G401 (cell line): ENCODE data around the gene ALOXE3. TPM values are rescaled to one million over a fixed set of nuclear protein-coding genes. Genes with fewer than 3 reads are reported as not detected.
"Not testable (repeated sequence)": the region's sequence is repeated elsewhere in the genome, so short reads cannot be mapped to it uniquely, and the experiment has no call there.

Source experiments
- DNase-seq: peaks from one replicate; pipeline ENCODE4 v3.0.0-alpha.2; 2015; ENCODE audit warnings: low spot score
- in situ Hi-C: cut with HindIII; loops from 2 replicates; pipeline ENCODE4 v1.10.0; 2016; ENCODE audit warnings: low sequenced_read_pairs, mixed read lengths
- total RNA-seq: library from RNA; depleted of rRNA; stranded (reverse); fragments of >200 nt; shearing (Covaris generic); gene quantifications from 2 replicates; pipeline ENCODE4 v1.2.3, GENCODE V29; 2014

ALOXE3 gene
- total RNA-seq, 1 experiment from 2014 or later = 0.85 TPM

DNA sequence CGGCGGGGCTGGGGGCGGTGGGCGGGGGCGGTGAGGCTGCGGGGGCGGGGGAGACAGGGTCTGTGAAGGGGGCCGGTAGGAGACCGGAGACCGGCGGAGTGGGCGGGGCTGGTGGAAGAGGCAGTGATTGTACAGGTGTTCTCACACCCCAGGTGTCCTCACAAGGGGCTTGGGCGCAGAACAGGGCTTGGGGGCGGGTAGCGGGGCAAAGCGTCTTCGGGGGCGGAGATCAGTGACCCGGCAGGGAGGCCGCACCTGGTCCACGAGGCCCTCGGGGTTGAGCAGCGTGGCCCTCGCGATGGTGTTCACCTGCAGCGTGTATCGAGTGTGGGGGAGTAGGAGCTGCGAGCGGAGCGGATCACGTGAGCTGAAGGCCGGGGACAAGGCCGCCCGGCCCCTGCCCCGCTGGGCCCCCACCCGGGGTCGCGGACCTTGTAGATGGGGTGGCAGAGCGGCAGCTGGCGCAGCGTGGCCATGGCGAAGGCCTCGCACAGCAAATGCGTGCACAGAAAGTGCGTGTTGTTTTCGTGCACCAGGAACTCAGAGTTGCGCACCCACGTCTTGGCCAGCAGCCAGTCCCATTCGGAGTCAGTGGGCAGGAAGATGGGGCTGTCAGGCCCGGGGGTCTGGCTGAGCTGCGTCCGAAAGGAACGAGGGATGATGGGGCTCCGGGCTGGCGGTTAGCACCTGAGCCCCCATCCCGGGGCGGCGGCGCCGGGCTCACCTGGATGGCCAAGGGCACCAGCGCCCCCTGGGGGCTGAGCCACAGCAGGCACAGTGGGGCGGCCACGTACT lies 8.5 kb downstream of the ALOXE3 start:
- in situ Hi-C loops = no loop called here
- DNase-seq = peak; percentile 56

DNA sequence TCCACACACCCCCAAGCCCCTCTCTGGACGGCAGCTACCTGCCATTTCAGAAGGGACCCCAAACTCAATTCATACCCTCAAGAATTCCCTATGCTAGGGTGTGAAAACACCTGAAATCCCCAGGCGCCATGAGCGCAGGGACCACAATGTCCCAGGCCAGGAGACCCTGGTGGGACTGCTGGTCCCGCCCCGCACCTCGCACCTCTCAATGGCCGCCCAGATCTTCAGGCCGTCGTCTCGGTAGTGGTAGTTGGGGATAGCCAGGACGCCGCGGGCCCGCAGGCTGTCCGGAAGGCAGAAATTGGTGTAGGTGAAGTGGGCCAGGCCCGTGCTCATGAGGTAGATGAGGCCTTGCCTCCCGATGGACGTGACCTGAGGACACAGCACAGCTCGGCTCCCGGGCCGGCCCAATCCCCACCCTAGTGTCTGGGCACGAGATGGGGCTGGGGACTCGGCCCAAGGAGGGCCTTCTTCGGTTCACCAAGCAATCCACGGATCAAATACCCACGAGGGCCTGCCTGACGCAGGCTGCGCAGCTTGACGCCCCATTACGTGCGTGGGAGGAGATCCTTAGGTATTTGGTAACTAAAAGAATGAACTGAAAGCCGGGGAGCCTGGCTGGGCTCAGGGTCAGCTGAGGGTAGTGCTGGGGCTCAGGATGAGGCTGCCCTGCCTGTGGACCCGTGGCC lies 9.2 kb downstream of the ALOXE3 start:
- DNase-seq = no peak
- in situ Hi-C loops = no loop called here

DNA sequence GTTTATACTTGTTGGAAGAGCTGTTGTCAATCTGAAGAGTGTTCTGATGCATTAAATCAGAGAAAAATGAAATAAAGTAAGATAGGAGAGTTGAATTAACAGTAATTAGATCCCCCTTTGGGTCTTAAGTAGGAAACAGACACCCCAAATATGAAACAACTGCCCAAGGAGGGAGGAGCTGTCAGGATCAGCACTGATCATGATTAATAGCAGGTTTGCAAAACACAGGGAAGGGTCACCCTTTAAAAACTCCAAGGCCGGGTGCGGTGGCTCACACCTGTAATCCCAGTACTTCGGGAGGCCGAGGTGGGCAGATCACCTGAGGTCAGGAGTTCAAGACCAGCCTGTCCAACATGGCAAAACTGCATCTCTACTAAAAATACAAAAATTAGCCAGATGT lies 11.3 kb downstream of the ALOXE3 start:
- DNase-seq, in situ Hi-C loops: not testable (repeated sequence)

DNA sequence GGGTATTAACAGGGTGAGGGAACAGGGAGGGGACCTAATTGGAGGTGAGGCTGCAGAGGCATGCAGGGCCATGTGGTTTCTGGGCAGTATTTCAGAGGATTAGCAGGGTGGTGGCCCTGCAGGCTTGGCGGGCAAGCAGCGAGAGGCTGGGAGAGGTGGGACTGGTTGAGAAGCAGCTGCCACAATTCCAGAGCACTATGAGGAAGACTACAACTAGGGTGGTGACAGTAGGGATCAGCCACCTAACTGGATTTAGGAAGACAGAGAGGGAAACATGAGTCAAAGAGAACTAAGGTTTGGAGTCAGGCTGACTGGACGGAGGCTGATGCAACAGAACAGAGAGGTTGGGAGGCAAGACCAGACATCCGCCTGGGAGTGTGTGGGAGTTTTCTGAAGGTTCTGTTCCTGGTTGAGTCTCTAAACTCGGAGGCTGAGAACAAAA lies 12.3 kb downstream of the ALOXE3 start:
- in situ Hi-C loops = no loop called here
- no peak for DNase-seq

DNA sequence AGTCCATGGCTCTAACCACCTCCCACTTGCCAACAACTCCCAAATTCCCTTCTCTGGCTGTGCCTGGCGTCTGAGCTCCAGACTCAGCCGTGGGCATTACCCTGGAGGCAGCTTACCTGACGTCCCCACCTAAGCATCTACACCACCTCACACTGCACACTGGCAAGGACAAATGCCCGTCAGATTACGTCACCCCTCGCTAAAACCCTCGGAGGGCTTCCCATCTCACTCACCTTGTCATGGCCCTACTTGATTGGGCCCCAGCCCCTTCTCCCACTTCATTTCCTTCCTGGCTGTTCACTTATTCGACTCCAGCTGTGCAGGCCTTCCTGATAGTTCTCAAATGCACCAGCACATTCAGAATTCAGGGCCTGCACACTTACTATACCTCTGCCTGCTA lies 13.4 kb downstream of the ALOXE3 start:
- in situ Hi-C loops = loop anchor here (5.0 kb wide), 1 partner anchor 48 kb away; no protein-coding TSS in a partner anchor
- no peak for DNase-seq

DNA sequence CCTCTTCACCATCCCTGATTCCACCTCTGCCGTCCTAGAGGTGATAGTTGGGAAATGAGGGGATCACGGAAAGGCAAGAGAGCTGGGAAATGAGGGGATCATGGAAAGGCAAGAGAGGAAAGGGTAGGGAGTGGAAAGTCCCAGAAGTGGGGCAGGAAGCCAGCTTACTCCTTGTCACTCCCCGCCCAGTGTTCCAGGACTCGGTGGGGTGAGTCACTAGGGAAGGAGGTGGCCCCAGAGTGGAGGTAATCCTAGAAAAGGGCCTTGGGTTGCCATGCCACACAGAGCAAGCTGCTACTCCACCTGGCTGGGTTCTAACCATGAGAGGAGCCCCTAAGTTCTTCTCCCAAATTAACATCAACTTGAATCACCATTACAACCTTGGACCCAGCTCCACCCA lies 14.8 kb downstream of the ALOXE3 start:
- in situ Hi-C loops = loop anchor here (5.0 kb wide), 1 partner anchor 46 kb away; no protein-coding TSS in a partner anchor

DNA sequence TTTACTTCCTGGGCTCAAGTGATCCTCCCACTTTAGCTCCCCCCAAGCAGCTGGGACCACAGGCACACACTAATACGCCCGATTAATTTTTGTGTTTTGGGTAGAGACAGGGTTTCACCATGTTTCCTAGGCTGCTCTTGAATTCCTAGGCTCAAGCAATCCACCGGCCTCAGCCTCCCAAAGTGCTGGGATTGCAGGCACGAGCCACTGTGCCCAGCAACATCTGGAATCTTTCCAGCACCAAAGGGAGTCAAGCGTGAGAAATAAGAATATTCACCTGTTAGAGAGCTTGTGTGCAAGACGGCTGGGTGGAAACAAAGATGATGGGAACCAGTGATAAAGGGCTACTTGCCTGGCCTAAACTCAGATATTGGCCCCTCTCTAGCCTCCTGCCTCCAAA lies 16.6 kb downstream of the ALOXE3 start:
- in situ Hi-C loops = loop anchor here (5.0 kb wide), 1 partner anchor 44 kb away; no protein-coding TSS in a partner anchor
- DNase-seq = no peak

More for the DNA sequence above, 14.8 kb downstream of the ALOXE3 start:
- DNase-seq = no peak

DNA sequence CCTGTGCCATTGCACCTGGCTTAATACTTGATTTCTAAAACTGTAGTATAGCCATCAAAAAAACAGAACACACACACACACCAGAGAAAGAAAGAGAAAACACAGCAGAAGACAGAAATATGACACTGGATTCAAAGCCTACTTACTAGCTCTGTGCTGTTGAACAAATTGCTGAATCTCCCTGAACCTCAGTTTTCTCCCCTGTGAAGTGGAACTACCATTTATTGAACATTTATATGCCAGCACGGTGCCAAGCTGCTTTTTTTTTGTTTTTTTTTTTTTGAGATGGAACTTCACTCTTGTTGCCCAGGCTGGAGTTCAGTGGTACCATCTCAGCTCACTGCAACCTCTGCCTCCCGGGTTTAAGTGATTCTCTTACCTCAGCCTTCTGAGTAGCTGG lies 17.6 kb downstream of the ALOXE3 start:
- no peak for DNase-seq
- in situ Hi-C loops = loop anchor here (5.0 kb wide), 1 partner anchor 43 kb away; no protein-coding TSS in a partner anchor

DNA sequence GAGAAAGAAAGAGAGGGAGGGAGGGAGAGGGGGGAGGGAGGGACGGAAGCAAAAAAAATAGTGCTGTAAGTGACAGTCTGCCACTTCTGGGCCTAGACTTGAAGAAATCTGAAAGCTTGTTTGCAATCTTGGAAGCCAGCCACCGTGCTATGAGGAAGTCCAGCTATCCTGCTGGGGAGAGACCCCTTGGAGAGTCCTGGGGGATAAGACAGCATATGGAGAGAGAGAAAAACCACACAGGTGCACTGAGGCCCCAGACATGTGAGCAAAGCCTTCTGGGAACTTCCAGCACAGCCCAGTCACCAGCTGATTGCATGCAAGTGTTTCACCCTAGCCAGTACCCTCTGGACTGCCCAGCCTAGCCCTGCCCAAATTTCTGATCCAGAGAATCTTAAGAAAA lies 18.2 kb downstream of the ALOXE3 start:
- in situ Hi-C loops = loop anchor here (5.0 kb wide), 1 partner anchor 43 kb away; no protein-coding TSS in a partner anchor

DNA sequence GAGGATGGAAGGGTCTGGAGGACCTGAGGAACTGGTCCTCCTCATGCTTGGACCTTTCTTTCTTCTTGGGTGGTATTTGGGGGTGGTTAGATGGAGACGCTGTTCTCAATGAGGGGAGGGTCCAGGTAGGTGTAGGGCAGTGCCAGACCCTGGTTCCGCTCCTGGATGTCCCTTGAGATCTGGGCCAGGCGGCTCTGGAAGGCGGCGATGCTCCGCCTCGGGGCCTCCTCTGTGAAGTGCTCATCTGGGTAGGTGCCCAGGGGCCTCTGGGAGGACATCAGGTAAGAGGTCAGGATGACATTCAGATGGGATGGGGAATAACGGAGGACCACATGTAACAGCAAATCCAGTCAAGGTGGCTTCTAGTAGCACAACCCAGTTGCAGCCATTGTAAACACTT lies 21.8 kb downstream of the ALOXE3 start:
- no peak for DNase-seq
- in situ Hi-C loops = no loop called here

More for the DNA sequence above, 18.2 kb downstream of the ALOXE3 start:
- DNase-seq = no peak

DNA sequence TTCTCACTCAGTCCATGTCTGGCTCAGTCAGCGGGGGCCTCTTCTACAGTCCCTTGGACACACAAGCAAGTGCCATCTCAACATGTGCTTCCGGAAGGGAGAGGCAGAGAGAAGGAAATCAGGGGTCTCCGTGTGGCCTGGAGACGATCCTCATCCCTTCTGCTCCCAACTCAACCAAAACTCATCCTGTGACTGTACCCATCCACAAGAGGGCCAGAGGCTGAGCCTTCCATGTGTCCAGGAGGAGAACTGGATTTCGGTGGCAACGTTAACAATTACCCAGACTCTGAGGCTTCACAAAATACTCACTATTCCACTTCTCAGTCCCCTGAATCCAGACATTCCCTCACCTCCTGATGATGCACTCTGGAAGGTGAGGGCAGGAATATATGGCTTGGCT lies 23.0 kb downstream of the ALOXE3 start:
- in situ Hi-C loops = no loop called here
- no peak for DNase-seq

DNA sequence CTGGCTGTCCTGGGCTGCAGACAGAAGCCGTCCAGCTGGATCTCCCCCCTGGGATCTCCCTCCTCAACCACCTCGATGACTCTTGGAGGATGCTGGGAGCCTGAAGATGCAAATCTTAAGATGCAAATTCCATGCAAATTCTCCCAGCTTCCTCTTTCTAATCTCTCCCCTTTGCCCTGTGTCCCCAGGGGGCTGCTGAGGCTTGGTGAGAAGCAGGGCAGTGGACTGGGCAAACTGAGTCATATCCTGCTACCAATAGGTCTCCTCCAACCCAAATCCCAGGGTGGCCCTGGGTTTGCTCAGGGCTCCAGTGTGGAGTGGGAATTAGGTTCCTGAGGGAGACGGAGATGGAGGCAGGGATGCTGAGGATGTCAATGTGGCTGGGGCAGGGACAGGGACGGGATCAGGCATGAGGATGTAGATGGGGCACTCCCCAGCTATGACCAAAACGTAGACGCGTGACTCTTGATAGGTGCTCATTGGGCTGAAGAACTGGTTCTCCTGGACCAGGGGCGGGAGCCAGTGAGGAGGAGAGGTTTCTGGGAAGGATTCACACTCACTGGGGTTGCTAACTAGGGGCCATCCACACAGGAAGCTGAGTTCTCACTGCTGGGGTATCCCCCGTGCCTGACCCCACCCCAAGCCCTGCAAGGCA lies 27.2 kb downstream of the ALOXE3 start:
- in situ Hi-C loops = no loop called here
- no peak for DNase-seq

DNA sequence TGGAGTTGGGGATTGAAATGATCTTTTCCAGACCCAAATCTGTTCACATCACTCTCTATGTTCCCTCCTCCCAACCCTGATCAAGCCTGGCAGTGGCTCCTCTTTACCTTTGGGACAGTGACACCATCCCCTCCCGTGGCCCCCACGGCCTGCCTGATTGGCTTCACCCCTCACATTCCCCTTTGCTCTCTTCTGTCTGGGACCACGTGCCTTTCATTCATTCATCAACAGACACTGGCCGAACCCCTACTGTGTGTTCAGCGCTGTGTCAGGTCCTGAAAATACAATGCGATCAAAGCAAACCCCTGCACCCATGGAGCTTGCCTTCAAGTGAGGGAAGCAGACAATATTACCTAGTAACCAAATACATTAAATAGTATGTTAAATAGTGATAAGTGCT lies 28.6 kb downstream of the ALOXE3 start:
- DNase-seq = no peak
- in situ Hi-C loops = no loop called here

DNA sequence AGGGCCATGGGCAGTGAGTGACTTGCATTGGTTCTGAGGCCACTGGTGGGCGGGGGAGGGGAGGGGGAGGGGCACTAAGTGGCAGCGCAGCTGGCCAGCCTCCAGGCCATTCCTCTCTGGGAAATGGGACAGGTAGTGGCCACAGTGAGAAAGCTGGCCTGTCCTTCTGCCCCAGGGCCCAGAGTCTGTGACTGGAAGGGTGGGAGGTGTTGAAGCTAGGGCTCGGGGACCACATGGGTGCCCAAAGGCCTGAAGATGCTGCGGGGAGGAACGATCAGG lies 30.4 kb downstream of the ALOXE3 start:
- in situ Hi-C loops = no loop called here
- DNase-seq = no peak

DNA sequence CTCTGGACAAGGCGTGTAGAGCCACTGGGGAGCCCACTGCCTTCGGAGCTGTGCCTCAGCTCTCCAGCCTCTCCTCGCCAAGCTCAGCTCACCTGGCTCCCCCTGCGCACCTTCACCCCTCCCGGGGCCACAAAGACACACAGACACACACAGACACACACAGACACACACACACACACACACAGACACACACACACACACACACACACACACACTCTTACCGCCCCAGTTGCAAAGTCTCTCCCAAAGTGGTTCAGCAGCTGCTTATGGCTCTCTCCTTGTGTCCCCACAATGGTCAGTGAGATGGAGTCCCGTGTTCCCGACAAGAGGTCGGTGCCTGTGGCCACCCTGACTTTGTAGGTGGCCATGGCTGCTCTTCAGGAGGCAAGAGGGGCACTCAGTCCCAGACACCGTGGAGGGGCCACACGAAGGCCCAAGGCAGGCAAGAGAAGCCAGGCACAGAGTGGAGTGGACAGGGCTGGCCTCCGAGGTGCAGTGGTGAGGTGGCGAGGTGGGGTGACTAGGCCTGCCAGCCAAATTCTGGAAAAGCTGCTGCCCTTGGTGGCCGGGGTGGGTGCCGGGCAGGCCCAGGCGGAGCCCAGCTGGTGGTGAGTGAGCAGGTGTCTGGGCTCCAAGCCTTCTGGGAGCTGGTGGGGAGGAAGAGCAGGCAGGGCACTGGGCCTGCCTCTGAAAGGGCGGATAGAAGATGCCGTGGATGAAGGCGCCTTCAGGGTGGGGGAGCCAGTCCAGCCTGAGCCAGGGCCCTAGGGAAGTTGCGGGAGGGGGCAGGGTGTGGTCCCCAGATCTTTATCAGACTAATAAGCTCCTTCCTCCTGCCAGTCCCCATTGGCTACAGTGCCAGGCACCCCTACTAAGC lies 31.0 kb downstream of the ALOXE3 start, which contains the start of gene ALOX12B:
TSS of gene ALOX12B (minus strand) at position 642 of the 877 bp plus-strand sequence. CDS start at position 368, 274 bp downstream.
- in situ Hi-C loops = no loop called here
- DNase-seq = no peak

DNA sequence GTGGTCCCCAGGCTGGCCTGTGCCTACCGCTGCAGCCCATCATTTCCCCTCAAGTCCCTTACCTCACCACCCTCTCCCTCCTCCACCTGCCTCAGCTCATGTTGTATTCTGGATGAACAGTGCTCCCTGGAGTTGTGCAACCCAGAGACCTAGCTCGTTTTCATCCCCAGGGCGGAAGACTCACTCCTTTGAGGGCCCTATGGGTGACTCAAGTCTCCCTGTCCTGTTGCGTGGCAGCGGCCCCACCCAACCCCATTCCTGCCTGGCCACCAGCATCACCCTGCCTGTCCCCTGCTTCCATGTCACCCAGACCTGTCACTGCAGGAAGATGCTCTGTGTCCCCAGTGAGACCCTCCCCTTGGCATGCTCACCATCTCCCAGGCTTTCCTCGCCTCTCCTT lies 34.1 kb downstream of the ALOXE3 start:
- DNase-seq = no peak
- in situ Hi-C loops = no loop called here

DNA sequence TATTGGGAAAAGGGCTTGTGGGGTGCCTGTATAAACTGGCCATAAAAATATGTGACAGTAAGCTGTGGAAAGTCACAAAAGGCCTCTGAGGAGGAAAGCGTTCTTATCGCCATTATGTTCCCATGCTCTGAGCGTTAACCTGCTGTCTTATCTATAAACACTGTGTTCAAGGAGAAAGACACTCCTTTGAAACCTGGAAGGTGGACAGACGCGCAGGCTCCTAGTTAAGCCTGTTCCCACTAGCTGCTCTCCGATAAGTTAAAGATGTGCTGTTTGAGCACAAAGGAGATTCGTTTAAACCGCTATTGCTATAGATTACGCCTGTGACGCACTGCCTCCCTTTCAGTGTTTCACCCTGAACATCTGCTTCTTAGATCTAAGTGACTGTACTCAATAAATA lies 36.0 kb downstream of the ALOXE3 start:
- DNase-seq = no peak
- in situ Hi-C loops = no loop called here

DNA sequence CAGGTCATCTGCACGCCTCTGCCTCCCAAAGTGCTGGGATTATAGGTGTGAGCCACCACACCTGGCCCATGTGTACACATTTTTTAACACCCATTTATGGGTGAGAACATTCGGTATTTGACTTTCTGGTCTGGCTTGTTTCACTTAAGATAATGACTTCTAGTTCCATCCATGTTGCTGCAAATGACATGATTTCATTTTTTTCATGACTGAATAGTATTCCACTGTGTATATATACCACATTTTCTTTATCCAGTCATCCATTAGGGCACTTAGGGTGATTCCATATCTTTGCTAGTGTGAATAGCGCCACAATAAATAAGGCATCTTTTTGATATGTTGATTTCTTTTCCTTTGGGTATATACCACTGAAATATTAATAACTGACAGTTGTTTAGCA lies 36.4 kb downstream of the ALOXE3 start:
- in situ Hi-C loops = no loop called here
- no peak for DNase-seq

DNA sequence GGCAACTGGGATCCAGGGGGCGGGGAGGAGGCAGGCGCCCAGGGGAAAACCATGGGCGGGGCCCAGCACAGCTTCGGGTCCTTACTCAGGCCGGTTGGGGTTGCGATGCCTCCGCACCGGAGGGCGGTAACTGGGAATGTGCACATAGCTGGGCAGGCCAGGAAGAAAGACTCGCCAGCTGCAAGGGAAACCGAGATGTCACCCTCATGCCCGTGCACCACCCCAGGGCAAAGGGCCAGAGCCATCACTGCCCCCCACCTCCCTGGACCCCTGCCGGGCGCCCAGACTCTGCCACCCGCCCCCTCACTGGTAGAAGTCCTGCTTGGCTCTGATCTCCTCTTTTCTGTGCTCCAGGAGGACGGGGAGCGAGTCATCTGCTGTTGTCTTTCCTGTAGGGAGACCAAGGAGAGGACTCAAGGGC lies 37.5 kb downstream of the ALOXE3 start:
- no peak for DNase-seq
- in situ Hi-C loops = no loop called here
